Activated CD4-positive, alpha-beta T cell treated with anti-CD3 and anti-CD28 coated beads, Interleukin-2, amount 50 U/mL, for 24 hours (primary cell): Measurements from ENCODE around the gene MAP7.
"Not testable (repeated sequence)": the region's sequence is repeated elsewhere in the genome, so short reads cannot be mapped to it uniquely, and the experiment has no call there.

Experiments used
- DNase-seq, 2 donors: peaks; one replicate each; pipeline ENCODE4 v3.0.0-alpha.2; 2020; ENCODE audit warnings: low read depth in 1 of 2, low spot score in 1 of 2

MAP7 gene

DNA sequence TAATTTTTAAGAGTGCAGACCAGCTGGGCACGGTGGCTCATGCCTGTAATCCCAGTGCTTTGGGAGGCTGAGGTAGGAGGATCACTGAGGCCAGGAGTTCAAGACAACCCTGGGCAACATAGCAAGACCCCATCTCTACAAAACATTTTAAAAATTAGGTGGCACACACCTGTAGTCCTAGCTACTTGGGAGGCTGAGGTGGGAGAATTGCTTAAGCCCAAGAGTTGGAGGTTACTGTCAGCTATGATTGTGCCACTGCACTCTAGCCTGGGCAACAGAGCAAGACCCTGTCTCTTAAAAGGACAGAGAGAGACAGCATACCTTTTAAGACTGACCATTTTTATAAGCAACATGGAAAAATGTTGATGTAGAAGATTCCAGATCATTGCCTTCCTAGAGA lies 241.8 kb downstream of the MAP7 start:
- not testable (repeated sequence) for DNase-seq

DNA sequence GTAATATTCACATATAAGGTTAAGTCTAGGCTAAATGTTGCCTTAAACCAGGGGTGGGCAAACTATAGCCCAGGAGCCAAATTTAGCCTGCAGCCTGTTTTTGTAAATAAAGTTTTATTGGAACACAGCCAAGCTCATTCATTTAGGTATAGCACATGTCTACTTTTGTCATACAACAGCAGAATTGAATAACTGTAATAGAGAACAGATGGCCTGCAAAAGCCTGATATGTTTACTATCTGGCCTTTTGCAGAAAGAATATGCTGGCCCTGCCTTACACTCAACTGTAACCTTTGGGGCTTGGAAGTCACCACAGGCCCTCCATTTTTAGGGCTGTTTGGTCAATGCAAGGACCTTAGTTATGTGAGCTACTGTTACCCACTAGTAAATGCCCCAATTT lies 242.9 kb downstream of the MAP7 start:
- no peak for DNase-seq

DNA sequence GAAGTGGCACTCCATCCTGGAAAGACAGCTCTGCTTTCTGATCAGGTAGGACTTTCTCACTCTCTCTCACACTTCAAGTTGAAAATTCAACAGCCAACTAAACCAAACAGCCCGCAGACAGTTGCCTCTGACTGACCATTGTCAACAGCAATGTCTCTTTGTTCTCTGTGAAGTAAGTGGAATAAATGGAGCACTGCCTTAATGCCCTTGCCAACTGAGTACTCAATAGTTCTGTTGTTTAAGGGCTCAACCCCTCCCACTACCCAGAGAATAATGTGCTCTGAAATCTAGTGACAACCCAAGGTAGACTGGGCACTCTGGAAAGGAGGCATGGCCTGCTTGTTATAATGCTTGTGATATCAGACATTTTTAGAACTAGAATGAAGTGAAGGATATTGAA lies 243.8 kb downstream of the MAP7 start:
- DNase-seq = no peak

GRCh38 chr6:136304410-136304809 lies 245.8 kb downstream of the MAP7 start:
- DNase-seq = no peak

DNA sequence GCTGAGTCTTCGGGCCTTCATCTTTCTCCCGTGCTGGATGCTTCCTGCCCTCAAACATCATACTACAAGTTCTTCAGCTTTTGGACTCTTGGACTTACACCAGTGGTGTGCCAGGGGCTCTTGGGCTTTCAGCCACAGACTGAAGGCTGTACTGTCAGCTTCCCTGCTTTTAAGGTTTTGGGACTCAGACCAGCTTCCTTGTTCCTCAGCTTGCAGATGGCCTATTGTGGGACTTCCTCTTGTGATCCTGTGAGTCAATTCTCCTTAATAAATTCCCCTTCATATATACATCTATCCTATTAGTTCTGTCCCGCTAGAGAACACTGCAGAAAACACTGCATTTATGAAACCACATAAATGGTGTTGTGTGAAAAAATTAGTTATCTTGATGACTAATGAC lies 246.7 kb downstream of the MAP7 start:
- DNase-seq = no peak

GRCh38 chr6:136294621-136295020 lies 255.6 kb downstream of the MAP7 start:
- DNase-seq = no peak
